ENCODE data around the gene TFDP1.

DNA sequence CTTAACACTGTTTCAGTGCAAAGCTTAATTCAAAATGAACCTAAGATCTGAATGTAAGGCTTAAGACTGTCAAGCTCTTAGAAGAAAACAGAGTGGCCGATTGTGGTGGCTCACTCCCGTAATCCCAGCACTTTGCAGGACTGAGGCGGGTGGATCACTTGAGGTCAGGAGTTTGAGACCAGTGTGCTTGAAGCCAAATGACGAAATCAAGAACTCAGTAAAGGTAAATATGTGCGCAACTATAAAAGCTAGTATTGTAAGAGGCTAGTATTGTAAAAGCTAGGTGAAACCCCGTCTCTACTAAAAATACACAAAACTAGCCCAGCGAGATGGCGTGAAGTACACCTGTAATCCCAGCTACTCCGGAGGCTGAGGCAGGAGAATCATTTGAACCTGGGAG lies 60.8 kb downstream of the TFDP1 start:
- TF ChIP-seq, protein P1, sequence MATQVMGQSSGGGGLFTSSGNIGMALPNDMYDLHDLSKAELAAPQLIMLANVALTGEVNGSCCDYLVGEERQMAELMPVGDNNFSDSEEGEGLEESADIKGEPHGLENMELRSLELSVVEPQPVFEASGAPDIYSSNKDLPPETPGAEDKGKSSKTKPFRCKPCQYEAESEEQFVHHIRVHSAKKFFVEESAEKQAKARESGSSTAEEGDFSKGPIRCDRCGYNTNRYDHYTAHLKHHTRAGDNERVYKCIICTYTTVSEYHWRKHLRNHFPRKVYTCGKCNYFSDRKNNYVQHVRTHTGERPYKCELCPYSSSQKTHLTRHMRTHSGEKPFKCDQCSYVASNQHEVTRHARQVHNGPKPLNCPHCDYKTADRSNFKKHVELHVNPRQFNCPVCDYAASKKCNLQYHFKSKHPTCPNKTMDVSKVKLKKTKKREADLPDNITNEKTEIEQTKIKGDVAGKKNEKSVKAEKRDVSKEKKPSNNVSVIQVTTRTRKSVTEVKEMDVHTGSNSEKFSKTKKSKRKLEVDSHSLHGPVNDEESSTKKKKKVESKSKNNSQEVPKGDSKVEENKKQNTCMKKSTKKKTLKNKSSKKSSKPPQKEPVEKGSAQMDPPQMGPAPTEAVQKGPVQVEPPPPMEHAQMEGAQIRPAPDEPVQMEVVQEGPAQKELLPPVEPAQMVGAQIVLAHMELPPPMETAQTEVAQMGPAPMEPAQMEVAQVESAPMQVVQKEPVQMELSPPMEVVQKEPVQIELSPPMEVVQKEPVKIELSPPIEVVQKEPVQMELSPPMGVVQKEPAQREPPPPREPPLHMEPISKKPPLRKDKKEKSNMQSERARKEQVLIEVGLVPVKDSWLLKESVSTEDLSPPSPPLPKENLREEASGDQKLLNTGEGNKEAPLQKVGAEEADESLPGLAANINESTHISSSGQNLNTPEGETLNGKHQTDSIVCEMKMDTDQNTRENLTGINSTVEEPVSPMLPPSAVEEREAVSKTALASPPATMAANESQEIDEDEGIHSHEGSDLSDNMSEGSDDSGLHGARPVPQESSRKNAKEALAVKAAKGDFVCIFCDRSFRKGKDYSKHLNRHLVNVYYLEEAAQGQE (IDR thresholded peaks at IDR 0.05; ENCODE audit: insufficient read depth in 1 of 2, low read depth in 2 of 2, low read length in 2 of 2) = no peak
- no peak for TF ChIP-seq POLR2AphosphoS5 (IDR thresholded peaks at IDR 0.05; ENCODE audit: low read depth, low read length)

Measured in PFSK-1 (cell line).